Ecto neural progenitor cell (in vitro differentiated cells): Measurements from ENCODE around the gene BOD1L1.

ENCODE experiments used
- DNase-seq: peaks from one replicate; pipeline ENCODE4 v3.0.0-alpha.2; 2018; ENCODE audit warnings: low spot score

The BOD1L1 gene

GRCh38 chr4:13555325-13555724 lies 72.2 kb downstream of the BOD1L1 start:
- DNase-seq = no peak

- DNase-seq = no peak
Observed at GRCh38 chr4:13553081-13553480, 74.4 kb downstream of the BOD1L1 start.

- peak; percentile 95 for DNase-seq
Observed at GRCh38 chr4:13548984-13549546, 78.5 kb downstream of the BOD1L1 start.

GRCh38 chr4:13548059-13548983 lies 79.2 kb downstream of the BOD1L1 start:
- no peak for DNase-seq

GRCh38 chr4:13547485-13548041 lies 80.0 kb downstream of the BOD1L1 start:
- DNase-seq = peak; percentile 62

- DNase-seq = peak; percentile 77
Observed at GRCh38 chr4:13546941-13547484, 80.5 kb downstream of the BOD1L1 start.

GRCh38 chr4:13546142-13546940 lies 81.2 kb downstream of the BOD1L1 start:
- no peak for DNase-seq

- DNase-seq = no peak
Observed at GRCh38 chr4:13545394-13545808, 82.1 kb downstream of the BOD1L1 start.

- peak; percentile 93 for DNase-seq
Observed at GRCh38 chr4:13544606-13545393, 82.7 kb downstream of the BOD1L1 start.

- peak; percentile 72 for DNase-seq
Observed at GRCh38 chr4:13543839-13544605, 83.5 kb downstream of the BOD1L1 start, which contains the start of gene NKX3-2. Gene NKX3-2 (minus strand): TSS chr4:13544508. CDS start chr4:13544414, 94 bp downstream.

- DNase-seq = no peak
Observed at GRCh38 chr4:13543032-13543838, 84.3 kb downstream of the BOD1L1 start.

- DNase-seq = no peak
Observed at GRCh38 chr4:13542577-13543031, 84.9 kb downstream of the BOD1L1 start.

GRCh38 chr4:13541720-13542576 lies 85.6 kb downstream of the BOD1L1 start:
- DNase-seq = peak; percentile 70

- no peak for DNase-seq
Observed at GRCh38 chr4:13541176-13541604, 86.3 kb downstream of the BOD1L1 start.

- no peak for DNase-seq
Observed at GRCh38 chr4:13540446-13541175, 86.9 kb downstream of the BOD1L1 start.

GRCh38 chr4:13539619-13540445 lies 87.7 kb downstream of the BOD1L1 start:
- DNase-seq = no peak
